GM18951 (cell line): Measurements from ENCODE around the gene CPLANE2.
A peak's percentile ranks its signal among the peaks of the same experiment; 100 is the strongest.

ENCODE experiments used
- POLR2A ChIP-seq: IDR thresholded peaks from 4 replicates; pipeline ENCODE4 v1.6.1; 2011; ENCODE audit warnings: mild to moderate bottlenecking; ENCODE audit not compliant: insufficient read length, insufficient read depth; ENCODE audit errors: extremely low read depth
- in situ Hi-C: fragments of 300-500 bp; cut with MboI; formaldehyde crosslinking; loops from one replicate; pipeline ENCODE4 v1.12.0; 2022; ENCODE audit warnings: low sequenced_read_pairs, mixed read lengths, inconsistent platforms; ENCODE audit not compliant: unreplicated experiment

Gene CPLANE2

GRCh38 chr1:16206547-16207317 is 30.3 kb downstream of the CPLANE2 start:
- in situ Hi-C loops, result no loop called here
- peak; percentile 73 for TF ChIP-seq POLR2A

- in situ Hi-C loops, result no loop called here
- TF ChIP-seq POLR2A, result no peak
These were observed 31.0 kb downstream of the CPLANE2 start for GRCh38 chr1:16205891-16206546.

GRCh38 chr1:16205334-16205671 is 31.7 kb downstream of the CPLANE2 start:
- in situ Hi-C loops, result no loop called here
- no peak for TF ChIP-seq POLR2A

- TF ChIP-seq POLR2A, result no peak
- in situ Hi-C loops, result no loop called here
These were observed 32.2 kb downstream of the CPLANE2 start for GRCh38 chr1:16204634-16205333.

- TF ChIP-seq POLR2A, result no peak
- in situ Hi-C loops, result no loop called here
These were observed 32.8 kb downstream of the CPLANE2 start for GRCh38 chr1:16204216-16204615.

- in situ Hi-C loops, result no loop called here
These were observed 33.4 kb downstream of the CPLANE2 start for GRCh38 chr1:16203550-16203949.

GRCh38 chr1:16202281-16203210 is 34.4 kb downstream of the CPLANE2 start:
- in situ Hi-C loops, result no loop called here
- TF ChIP-seq POLR2A, result no peak

More at GRCh38 chr1:16203550-16203949, 33.4 kb downstream of the CPLANE2 start:
- no peak for TF ChIP-seq POLR2A

GRCh38 chr1:16199700-16200099 is 37.3 kb downstream of the CPLANE2 start:
- no peak for TF ChIP-seq POLR2A
- in situ Hi-C loops, result loop anchor here (10.0 to 25.0 kb wide), 2 partner anchors 105 to 387 kb away; partner anchors contain the start of gene UQCRHL

GRCh38 chr1:16199157-16199501 is 37.9 kb downstream of the CPLANE2 start:
- TF ChIP-seq POLR2A, result no peak
- in situ Hi-C loops, result loop anchor here (10.0 to 25.0 kb wide), 2 partner anchors 104 to 387 kb away; partner anchors contain the start of gene UQCRHL

- in situ Hi-C loops, result loop anchor here (10.0 to 25.0 kb wide), 2 partner anchors 104 to 386 kb away; partner anchors contain the start of gene UQCRHL
- TF ChIP-seq POLR2A, result no peak
These were observed 38.4 kb downstream of the CPLANE2 start for GRCh38 chr1:16198444-16199156.

GRCh38 chr1:16196874-16197273 is 40.1 kb downstream of the CPLANE2 start:
- no peak for TF ChIP-seq POLR2A
- in situ Hi-C loops, result loop anchor here (10.0 to 25.0 kb wide), 2 partner anchors 102 to 385 kb away; partner anchors contain the start of gene UQCRHL

GRCh38 chr1:16196139-16196538 is 40.8 kb downstream of the CPLANE2 start:
- in situ Hi-C loops, result loop anchor here (10.0 to 25.0 kb wide), 2 partner anchors 101 to 384 kb away; partner anchors contain the start of gene UQCRHL
